WTC11 (cell line): Measurements from ENCODE around the gene EFHD2.

Experiments used
- AFF4 ChIP-seq: sonication (generic); formaldehyde crosslinking; IDR thresholded peaks from 2 replicates; pipeline ENCODE4 v1.8.1; 2023; ENCODE audit warnings: mild to moderate bottlenecking, missing genetic modification reagents, borderline replicate concordance
- CTCF ChIP-seq: fragments of 200-600 bp; IDR thresholded peaks from 2 replicates; pipeline ENCODE4 v1.8.0; 2022; ENCODE audit warnings: antibody characterized with exemption
- E2F4 ChIP-seq: sonication (generic); formaldehyde crosslinking; IDR thresholded peaks from 2 replicates; pipeline ENCODE4 v1.8.1; 2022; ENCODE audit warnings: low read depth, mild to moderate bottlenecking, moderate library complexity, missing genetic modification reagents, borderline replicate concordance
- ELF4 ChIP-seq: sonication (generic); formaldehyde crosslinking; IDR thresholded peaks from 2 replicates; pipeline ENCODE4 v1.8.1; 2022; ENCODE audit warnings: low read depth, mild to moderate bottlenecking, moderate library complexity, missing genetic modification reagents
- ESRRA ChIP-seq: sonication (generic); formaldehyde crosslinking; IDR thresholded peaks from 2 replicates; pipeline ENCODE4 v1.8.1; 2022; ENCODE audit warnings: mild to moderate bottlenecking, missing genetic modification reagents, borderline replicate concordance
- JUN ChIP-seq: sonication (generic); formaldehyde crosslinking; IDR thresholded peaks from 2 replicates; pipeline ENCODE4 v1.8.0; 2023; ENCODE audit warnings: mild to moderate bottlenecking, missing genetic modification reagents
- MAX ChIP-seq: sonication (generic); formaldehyde crosslinking; IDR thresholded peaks from 2 replicates; pipeline ENCODE4 v1.8.0; 2022; ENCODE audit warnings: mild to moderate bottlenecking, missing genetic modification reagents
- NR1H2 ChIP-seq: sonication (generic); formaldehyde crosslinking; IDR thresholded peaks from 2 replicates; pipeline ENCODE4 v1.9.0; 2021; ENCODE audit warnings: mild to moderate bottlenecking, moderate library complexity, missing genetic modification reagents
- SMAD4 ChIP-seq: sonication (generic); formaldehyde crosslinking; IDR thresholded peaks from 2 replicates; pipeline ENCODE4 v1.8.0; 2022; ENCODE audit warnings: mild to moderate bottlenecking, missing genetic modification reagents
- ZNF138 ChIP-seq: sonication (generic); formaldehyde crosslinking; conservative IDR thresholded peaks from 2 replicates; pipeline ENCODE4 v1.8.1; 2022; ENCODE audit warnings: mild to moderate bottlenecking, moderate library complexity, missing genetic modification reagents

GRCh38 chr1:15446212-15446611 lies 36.5 kb downstream of the EFHD2 start:
- TF ChIP-seq ELF4 (CRISPR knock-in tag), result no peak
- TF ChIP-seq CTCF, result no peak
- no peak for TF ChIP-seq AFF4 (CRISPR knock-in tag)
- no peak for TF ChIP-seq ZNF138 (CRISPR knock-in tag)
- no peak for TF ChIP-seq NR1H2
- TF ChIP-seq SMAD4 (CRISPR knock-in tag), result no peak
- TF ChIP-seq ESRRA (CRISPR knock-in tag), result no peak
- no peak for TF ChIP-seq E2F4
- no peak for TF ChIP-seq MAX (CRISPR knock-in tag)
- TF ChIP-seq JUN (CRISPR knock-in tag), result no peak
